Stromal cell of bone marrow (primary cell): Measurements from ENCODE around the gene BRWD1.
"Not testable (repeated sequence)": the region's sequence is repeated elsewhere in the genome, so short reads cannot be mapped to it uniquely, and the experiment has no call there.

Source experiments
- DNase-seq: peaks from one replicate; pipeline ENCODE4 v3.0.0-alpha.2; 2012; ENCODE audit warnings: low read depth

Gene BRWD1

DNA sequence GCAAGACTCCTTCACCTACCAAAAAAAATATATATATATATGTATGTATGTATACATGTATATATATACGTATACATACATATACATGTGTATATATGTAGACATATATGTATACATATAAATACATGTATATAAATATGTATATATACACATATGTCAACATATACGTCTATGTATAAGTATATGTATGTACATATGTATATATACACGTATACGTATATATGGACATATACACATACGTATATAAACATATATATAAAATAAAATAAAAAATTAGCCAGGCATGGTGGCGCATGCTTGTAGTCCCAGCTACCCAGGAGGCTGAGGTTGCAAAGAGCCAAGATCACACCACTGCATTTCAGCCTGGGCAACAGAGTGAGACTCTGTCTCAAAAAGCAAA, 31.6 kb downstream of the BRWD1 start:
- no peak for DNase-seq

DNA sequence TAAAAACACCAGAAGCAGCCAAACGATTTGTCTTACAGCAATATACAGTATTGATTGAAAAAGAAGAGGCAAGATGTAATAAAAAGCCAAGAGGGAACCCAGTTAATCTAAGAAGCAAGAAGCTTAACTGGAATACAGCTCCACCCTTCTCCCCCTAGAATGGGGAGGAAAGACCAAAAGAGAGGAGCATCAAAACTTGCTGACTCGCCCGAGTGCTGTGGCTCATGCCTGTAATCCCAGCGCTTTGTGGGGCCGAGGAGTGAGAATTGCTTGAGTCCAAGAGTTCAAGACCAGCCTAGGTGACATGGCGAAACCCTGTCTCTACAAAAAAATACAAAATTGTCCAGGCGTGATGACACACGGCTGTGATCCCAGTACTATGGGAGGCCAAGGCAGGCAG, 32.2 kb downstream of the BRWD1 start:
- DNase-seq, result no peak

DNA sequence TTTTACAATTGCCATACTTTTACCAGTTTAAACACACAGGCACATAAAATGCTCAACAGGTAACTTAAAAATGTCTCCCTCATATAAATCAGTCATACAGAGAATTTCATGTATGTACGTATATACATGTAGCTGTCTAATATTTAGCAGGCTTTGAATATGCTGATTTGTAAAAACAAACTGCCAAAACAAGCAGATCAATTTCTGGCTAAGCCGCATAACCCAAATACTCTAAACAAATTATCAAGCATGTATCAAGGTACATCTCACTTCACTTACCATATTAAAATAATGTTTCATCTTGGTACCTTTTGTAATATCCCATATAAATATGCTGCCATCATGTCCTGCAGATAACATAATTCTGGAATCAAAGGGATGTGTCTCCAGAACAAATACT, 43.8 kb downstream of the BRWD1 start:
- no peak for DNase-seq

DNA sequence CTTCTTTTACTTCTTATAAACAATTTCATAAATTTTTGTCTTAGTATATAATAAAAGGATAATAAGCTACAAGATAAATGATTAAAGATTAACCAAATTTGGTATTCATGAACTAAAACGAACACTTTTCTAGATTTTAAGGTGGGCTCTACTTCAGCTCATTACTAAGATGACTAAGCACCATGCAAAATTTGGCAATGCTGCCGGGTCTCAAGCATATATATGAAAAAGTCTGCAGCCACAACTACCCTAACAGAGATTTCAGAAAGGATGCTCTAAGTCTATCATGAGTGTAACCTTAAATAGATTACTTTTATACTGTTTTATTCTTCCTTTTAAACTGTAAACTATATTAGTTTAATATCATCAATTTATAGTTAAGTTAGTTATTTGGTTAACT, 47.8 kb downstream of the BRWD1 start:
- no peak for DNase-seq

DNA sequence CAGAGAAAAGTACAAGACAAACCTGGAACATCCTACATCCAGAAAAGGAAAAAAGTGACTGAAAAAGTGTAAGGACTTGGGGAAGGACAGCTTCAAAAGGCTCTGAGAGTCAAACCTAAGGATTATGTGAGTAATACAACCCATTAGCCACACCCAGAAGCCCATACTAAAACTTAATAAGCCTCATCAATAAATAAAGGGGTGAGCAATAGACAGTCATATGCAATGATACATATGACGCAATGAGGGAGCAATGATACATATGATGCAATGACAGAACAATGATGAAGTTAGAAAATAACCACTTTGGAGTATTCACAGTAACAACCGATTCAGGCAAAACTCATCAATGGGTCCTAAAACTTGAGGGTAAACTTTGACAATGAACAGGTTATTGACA, 50.1 kb downstream of the BRWD1 start:
- peak; percentile 19 for DNase-seq

DNA sequence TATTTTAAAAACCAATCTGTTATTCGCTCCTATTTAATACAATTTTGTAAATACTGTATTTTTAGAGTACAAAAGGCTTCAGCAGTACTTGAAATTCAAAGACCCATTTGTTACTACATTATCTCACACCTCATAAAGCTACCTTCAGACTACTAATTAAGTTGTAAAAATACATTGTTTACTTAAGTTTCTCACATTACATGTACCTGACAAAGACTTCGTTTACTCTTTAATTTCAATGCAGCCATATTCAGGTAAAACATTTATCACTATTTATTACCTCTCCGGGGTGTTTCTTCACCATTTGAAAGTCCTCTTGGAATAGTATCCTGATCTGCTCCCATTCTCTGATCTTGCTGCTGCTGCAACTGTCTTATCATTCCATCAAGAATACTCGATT, 55.2 kb downstream of the BRWD1 start:
- no peak for DNase-seq

GRCh38 chr21:39251326-39251725, 62.1 kb downstream of the BRWD1 start:
- DNase-seq, result no peak

DNA sequence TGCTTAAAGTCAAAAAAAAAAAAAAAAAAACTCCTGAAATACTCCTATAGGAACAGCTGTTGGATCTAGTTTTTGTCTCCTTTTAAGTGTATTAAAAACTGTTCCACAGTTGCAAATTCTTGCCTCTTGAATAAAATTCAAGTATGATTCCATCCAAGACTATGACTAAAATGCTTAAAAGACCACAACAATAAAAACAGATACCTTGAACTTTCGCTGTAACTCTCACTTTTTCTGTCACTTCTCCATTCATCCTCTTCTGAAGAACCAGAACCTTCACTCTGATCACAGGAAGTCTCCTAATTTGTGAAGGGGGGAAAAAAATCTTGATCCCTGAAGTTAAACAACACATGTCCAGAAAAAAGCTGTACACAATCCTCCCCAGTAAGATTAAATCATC, 75.2 kb downstream of the BRWD1 start:
- no peak for DNase-seq

DNA sequence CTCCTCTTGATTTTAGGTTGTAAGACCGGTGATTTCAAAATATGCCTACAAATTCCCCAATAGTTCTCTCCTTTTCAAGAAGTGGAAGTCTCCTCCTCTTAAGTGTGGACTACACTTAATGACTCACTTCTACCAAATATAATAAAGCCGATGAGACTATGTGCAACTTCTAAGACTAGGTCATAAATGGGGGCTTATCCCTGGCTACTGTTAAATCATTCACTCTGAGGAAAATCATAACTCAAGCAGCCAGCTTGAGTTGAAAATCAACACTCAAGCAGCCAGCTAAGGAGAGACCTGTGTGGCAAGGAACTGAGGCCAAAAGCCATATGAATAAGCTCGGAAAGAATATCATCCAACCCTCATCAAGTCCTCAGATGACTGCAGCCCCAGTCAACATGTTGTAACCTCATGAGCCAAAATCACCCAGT, 80.6 kb downstream of the BRWD1 start:
- peak; percentile 75 for DNase-seq

GRCh38 chr21:39224930-39225329, 88.5 kb downstream of the BRWD1 start:
- DNase-seq, result no peak

DNA sequence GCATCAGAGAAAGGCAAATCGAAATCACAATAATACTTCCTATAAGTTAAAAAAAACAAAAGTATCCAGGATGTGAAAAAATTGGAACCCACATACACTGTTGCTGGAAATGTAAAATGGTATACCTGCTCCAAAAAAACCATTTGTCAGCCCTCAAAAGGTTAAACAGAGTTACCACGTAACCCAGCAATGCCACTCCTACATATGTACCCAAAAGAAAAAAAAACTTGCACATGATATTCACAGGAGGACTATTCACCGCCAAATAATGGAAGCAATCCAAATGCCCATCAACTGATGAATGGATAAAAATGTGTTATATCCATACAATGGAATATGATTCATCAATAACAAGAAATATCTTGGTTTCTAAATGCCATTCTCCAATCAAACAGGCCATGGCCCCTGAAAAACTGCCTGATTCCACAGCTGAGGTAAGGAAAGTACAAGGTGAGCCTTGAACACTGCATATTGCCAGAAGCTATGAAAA, 91.4 kb downstream of the BRWD1 start:
- no peak for DNase-seq

DNA sequence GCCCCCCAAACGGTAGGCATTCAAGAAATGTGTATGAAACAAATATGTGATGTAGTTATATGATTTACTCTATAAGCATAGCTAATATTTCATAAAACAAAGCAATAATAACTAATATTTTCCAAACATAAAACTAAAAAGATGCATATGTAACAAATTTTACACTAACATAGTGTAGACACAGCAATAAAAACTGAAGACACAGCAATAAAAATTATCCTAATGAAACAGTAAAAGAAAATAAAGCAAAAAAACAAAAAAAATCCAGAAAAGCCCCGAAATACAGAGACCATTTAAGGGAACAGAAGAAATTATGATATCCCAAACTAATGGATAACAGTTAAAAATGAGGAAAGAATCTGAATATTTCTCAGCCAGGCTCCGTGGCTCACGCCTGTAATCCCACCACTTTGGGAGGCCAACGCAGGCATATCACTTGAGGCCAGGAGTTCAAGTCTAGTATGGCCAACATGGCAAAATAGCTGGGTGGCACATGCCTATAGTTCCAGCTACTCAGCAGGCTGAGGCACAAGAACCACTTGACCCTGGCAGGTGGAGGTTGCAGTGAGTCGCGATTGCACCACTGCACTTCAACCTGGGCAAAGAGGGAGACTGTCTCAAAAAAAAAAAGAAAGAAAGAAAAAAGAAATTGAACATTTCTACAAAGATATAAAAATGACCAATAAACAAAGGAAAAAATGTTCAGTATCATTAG, 92.0 kb downstream of the BRWD1 start:
- no peak for DNase-seq

DNA sequence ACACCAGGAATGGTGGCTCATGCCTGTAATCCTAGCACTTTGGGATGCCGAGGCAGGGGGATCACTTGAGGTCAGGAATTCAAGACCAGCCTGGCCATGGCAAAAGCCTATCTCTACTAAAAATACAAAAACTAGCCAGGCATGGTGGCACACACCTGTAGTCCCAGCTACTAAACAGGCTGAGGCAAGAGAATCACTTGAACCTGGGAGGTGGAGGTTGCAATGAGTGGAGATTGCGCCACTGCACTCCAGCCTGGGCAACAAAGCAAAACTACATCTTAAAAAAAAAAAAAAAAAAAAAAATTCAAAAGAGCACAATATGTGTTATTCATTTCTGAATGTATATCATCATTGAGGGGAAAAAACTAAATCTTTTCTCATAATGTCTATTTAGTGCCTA, 92.6 kb downstream of the BRWD1 start:
- DNase-seq, result not testable (repeated sequence)

DNA sequence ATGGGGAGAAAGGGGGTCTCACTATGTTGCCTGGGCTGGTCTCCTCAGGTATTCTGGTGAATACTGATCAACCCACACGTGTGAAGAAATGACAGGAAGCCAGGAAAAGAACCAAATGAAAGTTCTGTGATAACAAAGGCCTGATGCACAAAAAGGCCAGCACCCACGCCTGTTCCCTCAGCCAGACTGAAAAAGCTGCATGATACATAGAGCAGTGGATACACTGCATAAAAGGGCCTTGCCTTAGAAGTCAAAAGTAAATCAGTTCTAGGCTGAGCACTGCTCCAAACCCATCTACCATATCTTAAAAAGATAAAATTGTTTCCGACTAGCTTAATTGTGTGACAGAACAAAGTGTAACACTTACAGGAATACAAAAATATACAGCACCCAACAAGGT, 93.3 kb downstream of the BRWD1 start:
- no peak for DNase-seq

GRCh38 chr21:39218082-39218409, 95.4 kb downstream of the BRWD1 start:
- no peak for DNase-seq

DNA sequence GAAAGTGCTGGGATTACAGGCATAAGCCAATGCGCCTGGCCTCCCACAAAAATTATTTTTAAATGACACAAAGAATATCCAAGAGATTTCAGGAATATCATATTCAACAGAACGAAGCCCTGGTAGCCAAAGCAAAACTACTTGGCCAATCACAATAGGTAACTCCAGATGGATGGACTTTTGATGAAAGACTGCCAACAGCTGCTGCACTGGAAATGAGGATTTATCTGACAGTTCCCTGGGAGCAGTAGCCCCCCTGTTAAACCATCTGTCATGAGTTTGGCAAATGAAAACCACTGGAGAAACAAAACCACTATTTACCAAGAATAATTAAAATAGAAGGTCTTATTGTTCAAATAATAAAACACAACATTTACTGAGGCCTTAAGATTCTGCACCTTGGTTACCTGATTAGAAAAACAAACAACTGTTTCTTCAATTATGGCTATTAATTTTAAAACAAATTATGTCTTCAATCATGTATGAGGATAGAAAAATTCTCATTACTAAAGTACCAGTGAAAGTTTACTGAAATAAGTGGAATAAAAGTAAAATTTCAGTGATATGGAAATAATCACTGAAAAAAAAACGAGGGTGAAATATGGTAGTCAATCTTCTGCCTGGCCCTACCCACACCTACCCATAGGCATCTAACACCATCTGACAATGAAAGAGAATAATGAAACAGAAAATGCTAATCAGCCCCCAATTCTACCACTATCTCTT, 95.9 kb downstream of the BRWD1 start:
- no peak for DNase-seq

- DNase-seq, result no peak
These were observed 97.1 kb downstream of the BRWD1 start for GRCh38 chr21:39216290-39216689.

DNA sequence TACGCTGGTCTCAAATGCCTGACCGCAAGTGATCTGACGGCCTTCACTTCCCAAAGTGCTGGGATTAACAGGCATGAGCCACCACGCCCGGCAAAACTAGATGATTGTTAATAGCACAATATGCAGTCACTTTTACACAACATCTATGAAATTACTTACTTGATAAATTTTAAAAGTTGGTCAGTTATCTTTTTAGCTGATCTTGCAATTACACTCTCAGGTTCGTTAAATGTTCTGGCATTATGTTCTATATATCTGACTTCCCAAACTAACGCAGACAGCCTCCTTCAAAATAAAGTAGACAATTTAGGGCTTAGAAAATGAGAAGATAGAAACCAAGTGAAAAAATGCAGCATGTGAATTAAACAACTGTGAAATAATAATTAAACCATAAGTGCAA, 98.4 kb downstream of the BRWD1 start:
- DNase-seq, result no peak

DNA sequence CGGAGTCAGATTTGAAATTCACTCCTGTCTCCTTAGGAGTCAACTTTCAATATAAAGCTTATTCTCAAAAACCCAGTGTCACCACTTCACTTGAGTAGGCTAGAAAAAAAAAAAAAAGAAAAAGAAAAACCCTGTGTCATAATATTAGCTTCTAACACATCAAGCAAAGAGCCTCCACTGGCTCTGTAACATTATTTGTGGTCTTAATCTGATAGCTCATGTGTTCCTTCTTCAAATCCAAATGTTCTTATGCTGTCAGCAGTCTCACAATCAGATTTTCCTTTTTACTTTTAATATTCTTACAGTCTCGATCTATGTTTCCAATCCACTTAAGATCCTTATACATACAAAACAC, 104.1 kb downstream of the BRWD1 start:
- no peak for DNase-seq

GRCh38 chr21:39208624-39209333, 104.7 kb downstream of the BRWD1 start:
- no peak for DNase-seq

- DNase-seq, result no peak
These were observed 109.3 kb downstream of the BRWD1 start for GRCh38 chr21:39204134-39204533.

- no peak for DNase-seq
These were observed 114.6 kb downstream of the BRWD1 start for GRCh38 chr21:39198800-39199199.
